Bronchial epithelial cell (primary cell): ENCODE data around the gene KANSL3. TPM values are rescaled to one million over a fixed set of nuclear protein-coding genes. Genes with fewer than 3 reads are reported as not detected.
"Not testable (repeated sequence)": the region's sequence is repeated elsewhere in the genome, so short reads cannot be mapped to it uniquely, and the experiment has no call there.

Experiments used
- DNase-seq: peaks from one replicate; pipeline ENCODE4 v3.0.0-alpha.2; 2010; ENCODE audit warnings: low read depth
- FAIRE-seq: peaks from 2 replicates; lab custom pipeline; 2011; peaks lifted over from hg19 to GRCh38; lab: Jason Lieb, UNC
- H3K27me3 ChIP-seq: 2 replicates; pipeline ENCODE4 v1.5.1; 2011; ENCODE audit warnings: low read length; ENCODE audit not compliant: control insufficient read depth, insufficient read depth
- H3K36me3 ChIP-seq: 2 replicates; pipeline ENCODE4 v1.5.1; 2011; ENCODE audit warnings: low read length; ENCODE audit not compliant: control insufficient read depth, insufficient read depth
- H3K4me3 ChIP-seq: 2 replicates; pipeline ENCODE4 v1.5.1; 2011; ENCODE audit warnings: mild to moderate bottlenecking, low read depth, low read length, control low read depth
- CTCF ChIP-seq: IDR thresholded peaks from 2 replicates; pipeline ENCODE4 v1.5.1; 2011; ENCODE audit warnings: mild to moderate bottlenecking, moderate library complexity, low read length, control low read depth, inconsistent platforms; ENCODE audit not compliant: insufficient read depth, severe bottlenecking
- total RNA-seq: library from RNA; depleted of rRNA; stranded (reverse); fragments of >200 nt; gene quantifications from 2 replicates; pipeline ENCODE4 v1.2.1, GENCODE V29; 2014

Gene KANSL3
- total RNA-seq, 1 donor from 2014 or later: 16.3 TPM

GRCh38 chr2:96556441-96557330 lies 81.4 kb downstream of the KANSL3 start:
- FAIRE-seq: peak; percentile 97
- no peaks in the 10 kb centered on the region for H3K36me3 ChIP-seq
- peak; percentile 100 for DNase-seq
- TF ChIP-seq CTCF: no peak
- H3K4me3 ChIP-seq: no peak overlapping the region
- H3K27me3 ChIP-seq: no peaks in the 10 kb centered on the region

GRCh38 chr2:96555146-96555610 lies 82.9 kb downstream of the KANSL3 start:
- FAIRE-seq (no peak), DNase-seq (no peak)
- Histone ChIP-seq H3K27me3 (no peaks in the 10 kb centered on the region), H3K36me3 (peaks cover 2% of the 10 kb centered on the region), H3K4me3 (no peak overlapping the region)
- no peak for TF ChIP-seq CTCF

- H3K27me3 ChIP-seq: no peaks in the 10 kb centered on the region
- H3K36me3 ChIP-seq: peaks cover 2% of the 10 kb centered on the region
- no peak overlapping the region for H3K4me3 ChIP-seq
- FAIRE-seq (no peak), DNase-seq (peak; percentile 36)
- peak; percentile 98 for TF ChIP-seq CTCF
These were observed 83.6 kb downstream of the KANSL3 start for GRCh38 chr2:96554293-96555145.

- not testable (repeated sequence) for DNase-seq, H3K27me3 ChIP-seq, FAIRE-seq, H3K4me3 ChIP-seq, H3K36me3 ChIP-seq
These were observed 84.2 kb downstream of the KANSL3 start for GRCh38 chr2:96553957-96554292.

GRCh38 chr2:96553176-96553956 lies 84.7 kb downstream of the KANSL3 start:
- peaks cover 3% of the 10 kb centered on the region for H3K36me3 ChIP-seq
- DNase-seq (no peak), FAIRE-seq (no peak)
- TF ChIP-seq CTCF: no peak
- H3K27me3 ChIP-seq: no peaks in the 10 kb centered on the region
- no peak overlapping the region for H3K4me3 ChIP-seq
